Measurements from ENCODE around the gene NUP188. TPM values are rescaled to one million over a fixed set of nuclear protein-coding genes. Genes with fewer than 3 reads are reported as not detected.
A peak's percentile ranks its signal among the peaks of the same experiment; 100 is the strongest.

Gene NUP188
- total RNA-seq, 2 experiments from 2014 or later: 65.8 to 73.6 TPM

DNA sequence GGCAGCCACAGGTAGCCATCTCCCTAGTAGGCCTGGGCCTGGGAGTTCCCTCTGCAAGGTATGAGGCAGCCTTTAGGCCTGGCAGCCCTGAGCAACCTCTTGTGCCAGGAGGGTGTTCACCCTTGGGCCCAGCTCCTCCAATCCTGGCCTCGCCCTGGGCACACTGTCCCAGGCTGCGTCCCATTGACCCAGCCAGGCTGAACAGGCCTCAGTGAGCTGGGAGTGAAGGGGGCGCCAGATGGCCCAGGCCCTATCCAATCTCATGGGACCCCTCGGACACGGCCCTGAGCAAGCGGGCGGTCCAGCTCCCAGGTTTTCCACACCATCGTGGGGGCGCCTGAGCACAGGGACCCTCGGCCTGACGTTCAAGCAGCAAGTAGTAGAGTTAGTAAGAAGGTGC is 66.2 kb downstream of the NUP188 start:
- H3K27me3 Mint-ChIP-seq: no peaks in the 10 kb centered on the region
- H3K9me3 Mint-ChIP-seq: no peaks in the 10 kb centered on the region
- no peaks in the 10 kb centered on the region for H3K4me1 Mint-ChIP-seq
- ChIA-PET POLR2A (no interaction called here), CTCF (no interaction called here)
- peaks cover 21% of the 10 kb centered on the region for H3K36me3 Mint-ChIP-seq (ENCODE audit: low read depth)
- H3K27ac Mint-ChIP-seq: no peak overlapping the region
- DNase-seq: no peak
- no peak overlapping the region for H3K4me3 Mint-ChIP-seq

DNA sequence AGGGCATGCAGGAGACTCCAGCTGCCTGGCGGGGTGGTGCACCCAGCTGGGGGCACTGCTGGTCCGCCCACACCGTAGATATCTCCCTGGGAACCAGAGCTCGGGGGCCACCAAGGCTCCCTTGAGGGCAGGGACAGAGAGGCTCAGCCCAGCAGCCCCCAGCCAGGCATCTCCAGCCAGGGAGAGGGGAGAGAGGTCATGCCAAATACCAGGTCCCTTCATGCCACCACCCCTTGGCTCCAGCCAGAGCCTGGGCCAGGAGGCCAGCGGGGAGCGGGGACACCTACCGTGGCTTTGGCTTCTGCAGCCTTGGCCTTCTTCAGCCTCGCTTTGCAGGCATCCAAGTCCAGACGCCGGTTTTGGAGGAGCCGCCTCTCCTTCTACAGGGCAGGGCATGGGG is 66.6 kb downstream of the NUP188 start:
- Mint-ChIP-seq H3K4me3 (no peak overlapping the region), H3K27ac (no peak overlapping the region), H3K9me3 (no peaks in the 10 kb centered on the region), H3K27me3 (no peaks in the 10 kb centered on the region), H3K4me1 (no peaks in the 10 kb centered on the region), H3K36me3 (ENCODE audit: low read depth) (peaks cover 25% of the 10 kb centered on the region)
- POLR2A ChIA-PET: no interaction called here
- DNase-seq: no peak
- CTCF ChIA-PET: no interaction called here

- H3K4me1 Mint-ChIP-seq: no peaks in the 10 kb centered on the region
- ChIA-PET POLR2A (no interaction called here), CTCF (no interaction called here)
- H3K4me3 Mint-ChIP-seq: no peak overlapping the region
- DNase-seq: no peak
- no peaks in the 10 kb centered on the region for H3K9me3 Mint-ChIP-seq
- H3K27ac Mint-ChIP-seq: no peak overlapping the region
- peaks cover 25% of the 10 kb centered on the region for H3K36me3 Mint-ChIP-seq (ENCODE audit: low read depth)
- H3K27me3 Mint-ChIP-seq: no peaks in the 10 kb centered on the region
These were observed 67.1 kb downstream of the NUP188 start for GRCh38 chr9:129014608-129015007.

DNA sequence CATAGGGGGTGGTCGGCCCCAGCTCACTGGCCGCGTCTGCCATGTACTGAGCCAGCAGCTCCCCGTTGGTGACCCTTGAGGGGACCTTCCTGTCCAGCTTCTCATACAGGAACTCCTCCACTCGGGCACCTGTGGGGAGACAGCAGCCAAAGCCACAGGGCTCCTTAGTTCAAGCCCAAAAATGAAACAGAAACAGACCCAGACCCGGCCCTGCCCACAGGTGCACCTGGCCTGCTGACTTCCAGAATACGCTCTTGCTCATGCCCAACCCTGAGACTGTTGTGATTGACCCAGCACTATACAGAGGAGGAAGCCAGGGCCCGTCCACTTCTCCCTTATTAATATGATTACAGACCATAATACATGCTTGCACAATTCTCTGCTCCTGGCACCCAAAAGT is 73.6 kb downstream of the NUP188 start:
- CTCF ChIA-PET: no interaction called here
- no peaks in the 10 kb centered on the region for H3K27me3 Mint-ChIP-seq
- no peak overlapping the region for H3K27ac Mint-ChIP-seq
- POLR2A ChIA-PET: no interaction called here
- peaks cover 12% of the 10 kb centered on the region for H3K36me3 Mint-ChIP-seq (ENCODE audit: low read depth)
- H3K9me3 Mint-ChIP-seq: no peaks in the 10 kb centered on the region
- DNase-seq: no peak
- H3K4me1 Mint-ChIP-seq: peaks cover 24% of the 10 kb centered on the region
- no peak overlapping the region for H3K4me3 Mint-ChIP-seq

GRCh38 chr9:129022037-129022436 is 74.5 kb downstream of the NUP188 start:
- CTCF ChIA-PET: interaction anchor here (1.4 kb wide), 1 partner anchor 94 kb away, joined by 4 read pairs; no protein-coding TSS in a partner anchor
- H3K4me1 Mint-ChIP-seq: peaks cover 30% of the 10 kb centered on the region
- POLR2A ChIA-PET: no interaction called here
- H3K27me3 Mint-ChIP-seq: no peaks in the 10 kb centered on the region
- no peak for DNase-seq
- no peak overlapping the region for H3K4me3 Mint-ChIP-seq
- peaks cover 12% of the 10 kb centered on the region for H3K36me3 Mint-ChIP-seq (ENCODE audit: low read depth)
- H3K9me3 Mint-ChIP-seq: no peaks in the 10 kb centered on the region
- H3K27ac Mint-ChIP-seq: peak overlapping the region; percentile 2

GRCh38 chr9:129023036-129023907 is 75.8 kb downstream of the NUP188 start:
- no peak for DNase-seq
- Mint-ChIP-seq H3K36me3 (ENCODE audit: low read depth) (peaks cover 7% of the 10 kb centered on the region), H3K9me3 (no peaks in the 10 kb centered on the region), H3K27ac (no peak overlapping the region), H3K4me1 (peaks cover 36% of the 10 kb centered on the region), H3K4me3 (no peak overlapping the region), H3K27me3 (no peaks in the 10 kb centered on the region)
- CTCF ChIA-PET: interaction anchor here (0.6 to 1.4 kb wide), 2 partner anchors 44 to 95 kb away, joined by 4 read pairs; no protein-coding TSS in a partner anchor
- POLR2A ChIA-PET: interaction anchor here (1.0 kb wide), 1 partner anchor 24 kb away, joined by 3 read pairs; no protein-coding TSS in a partner anchor

DNA sequence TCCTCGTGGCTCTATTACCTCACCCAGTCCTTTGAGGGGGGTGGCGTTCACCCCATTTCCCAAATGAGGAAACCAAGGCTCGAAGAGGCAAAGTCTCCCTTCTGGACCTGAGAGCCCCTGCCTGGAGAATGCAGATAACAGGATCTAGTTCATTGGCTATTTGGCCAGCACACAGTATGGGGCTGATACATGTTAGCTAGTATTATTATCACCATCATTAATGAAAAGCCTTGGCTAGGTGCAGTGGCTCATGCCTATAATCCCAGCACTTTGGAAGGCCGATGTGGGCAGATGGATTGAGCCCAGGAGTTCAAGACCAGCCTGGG is 76.4 kb downstream of the NUP188 start:
- Mint-ChIP-seq H3K27ac (no peak overlapping the region), H3K9me3 (no peaks in the 10 kb centered on the region), H3K36me3 (ENCODE audit: low read depth) (peaks cover 5% of the 10 kb centered on the region), H3K4me1 (peaks cover 36% of the 10 kb centered on the region), H3K27me3 (no peaks in the 10 kb centered on the region), H3K4me3 (no peak overlapping the region)
- ChIA-PET CTCF (interaction anchor here (1.9 kb wide), 1 partner anchor 206 kb away, joined by 4 read pairs; the partner anchor contains the start of gene ENDOG), POLR2A (interaction anchor here (1.0 kb wide), 1 partner anchor 24 kb away, joined by 3 read pairs; no protein-coding TSS in a partner anchor)
- DNase-seq: no peak

- Mint-ChIP-seq H3K27ac (peak overlapping the region; percentile 74), H3K4me3 (peak overlapping the region; percentile 84)
- CTCF ChIA-PET: interaction anchor here (1.7 kb wide), 2 partner anchors 10 to 18 kb away, joined by 3 to 7 read pairs; partner anchors contain the start of gene MIGA2
These were observed 79.1 kb downstream of the NUP188 start for GRCh38 chr9:129026442-129027223.

DNA sequence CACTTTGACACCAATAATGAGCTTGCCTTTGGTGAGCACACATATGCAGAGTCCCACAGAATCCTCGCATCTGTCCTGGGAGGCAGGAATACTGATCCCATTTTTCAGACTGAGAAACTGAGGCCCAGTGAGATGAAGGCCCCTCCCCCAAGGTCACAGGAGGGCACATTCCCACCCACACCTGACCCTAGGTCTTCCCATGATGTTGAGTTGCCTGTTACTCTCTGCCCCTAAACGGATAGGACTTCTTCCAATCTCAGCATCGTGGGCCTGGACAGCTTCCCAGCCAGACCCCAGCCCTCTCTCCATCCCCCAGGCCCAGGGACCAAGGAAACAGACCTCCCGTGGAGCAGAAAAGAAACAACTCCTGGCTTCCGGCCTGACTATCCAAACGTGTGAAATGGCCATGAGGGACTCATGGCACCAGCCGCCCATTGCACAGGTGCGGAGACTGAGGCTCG is 79.8 kb downstream of the NUP188 start:
- H3K27ac Mint-ChIP-seq: peak overlapping the region; percentile 74
- H3K9me3 Mint-ChIP-seq: no peaks in the 10 kb centered on the region
- H3K27me3 Mint-ChIP-seq: no peaks in the 10 kb centered on the region
- POLR2A ChIA-PET: interaction anchor here (1.0 to 1.7 kb wide), 5 partner anchors 11 to 304 kb away, joined by 3 to 6 read pairs (median 4); partner anchors contain the start of gene ZDHHC12
- CTCF ChIA-PET: interaction anchor here (1.7 kb wide), 2 partner anchors 9 to 18 kb away, joined by 3 to 7 read pairs; partner anchors contain the start of gene MIGA2
- no peak for DNase-seq
- H3K36me3 Mint-ChIP-seq (ENCODE audit: low read depth): no peaks in the 10 kb centered on the region
- H3K4me1 Mint-ChIP-seq: peaks cover 32% of the 10 kb centered on the region
- H3K4me3 Mint-ChIP-seq: peak overlapping the region; percentile 84

More at GRCh38 chr9:129026442-129027223, 79.1 kb downstream of the NUP188 start:
- peaks cover 3% of the 10 kb centered on the region for H3K36me3 Mint-ChIP-seq (ENCODE audit: low read depth)
- POLR2A ChIA-PET: interaction anchor here (1.2 to 1.7 kb wide), 2 partner anchors 12 to 303 kb away, joined by 3 to 6 read pairs; partner anchors contain the start of gene ZDHHC12
- no peaks in the 10 kb centered on the region for H3K9me3 Mint-ChIP-seq
- DNase-seq: no peak
- H3K4me1 Mint-ChIP-seq: peaks cover 37% of the 10 kb centered on the region
- H3K27me3 Mint-ChIP-seq: no peaks in the 10 kb centered on the region

DNA sequence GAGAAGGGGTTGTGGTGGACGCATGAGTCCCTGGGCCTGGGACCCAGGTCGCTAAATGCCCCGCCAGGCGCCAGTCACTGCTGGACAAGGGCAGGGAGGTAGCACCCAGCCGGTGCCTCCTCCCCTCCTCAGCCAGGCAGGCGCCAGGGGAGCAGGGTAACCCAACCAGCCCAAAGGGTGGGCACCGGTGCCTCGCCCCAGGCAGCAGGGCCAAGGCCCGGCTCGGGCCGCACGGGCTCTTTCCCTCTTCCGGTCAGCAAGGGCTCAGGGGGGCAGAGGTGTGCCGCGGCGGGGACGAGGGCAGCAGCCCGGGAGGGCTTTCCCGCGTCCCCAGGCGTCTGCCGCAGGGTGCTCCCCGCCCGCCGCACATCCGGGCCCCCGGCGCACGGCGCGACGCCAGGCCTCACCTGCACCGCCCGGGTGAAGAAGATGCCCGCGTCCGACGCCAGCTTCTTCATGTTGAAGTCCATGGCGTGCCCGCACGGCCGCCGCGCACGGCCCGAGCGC is 80.2 kb downstream of the NUP188 start:
- H3K9me3 Mint-ChIP-seq: no peaks in the 10 kb centered on the region
- no peaks in the 10 kb centered on the region for H3K36me3 Mint-ChIP-seq (ENCODE audit: low read depth)
- CTCF ChIA-PET: interaction anchor here (0.6 to 1.7 kb wide), 7 partner anchors 8 to 209 kb away, joined by 3 to 7 read pairs (median 3); partner anchors contain the start of genes ENDOG and MIGA2
- DNase-seq: peak; percentile 79
- peak overlapping the region; percentile 74 for H3K27ac Mint-ChIP-seq
- peak overlapping the region; percentile 84 for H3K4me3 Mint-ChIP-seq
- POLR2A ChIA-PET: interaction anchor here (1.0 to 1.6 kb wide), 4 partner anchors 9 to 304 kb away, joined by 3 to 5 read pairs (median 4); partner anchors contain the start of genes MIGA2 and ZDHHC12
- peaks cover 29% of the 10 kb centered on the region for H3K4me1 Mint-ChIP-seq
- no peaks in the 10 kb centered on the region for H3K27me3 Mint-ChIP-seq

DNA sequence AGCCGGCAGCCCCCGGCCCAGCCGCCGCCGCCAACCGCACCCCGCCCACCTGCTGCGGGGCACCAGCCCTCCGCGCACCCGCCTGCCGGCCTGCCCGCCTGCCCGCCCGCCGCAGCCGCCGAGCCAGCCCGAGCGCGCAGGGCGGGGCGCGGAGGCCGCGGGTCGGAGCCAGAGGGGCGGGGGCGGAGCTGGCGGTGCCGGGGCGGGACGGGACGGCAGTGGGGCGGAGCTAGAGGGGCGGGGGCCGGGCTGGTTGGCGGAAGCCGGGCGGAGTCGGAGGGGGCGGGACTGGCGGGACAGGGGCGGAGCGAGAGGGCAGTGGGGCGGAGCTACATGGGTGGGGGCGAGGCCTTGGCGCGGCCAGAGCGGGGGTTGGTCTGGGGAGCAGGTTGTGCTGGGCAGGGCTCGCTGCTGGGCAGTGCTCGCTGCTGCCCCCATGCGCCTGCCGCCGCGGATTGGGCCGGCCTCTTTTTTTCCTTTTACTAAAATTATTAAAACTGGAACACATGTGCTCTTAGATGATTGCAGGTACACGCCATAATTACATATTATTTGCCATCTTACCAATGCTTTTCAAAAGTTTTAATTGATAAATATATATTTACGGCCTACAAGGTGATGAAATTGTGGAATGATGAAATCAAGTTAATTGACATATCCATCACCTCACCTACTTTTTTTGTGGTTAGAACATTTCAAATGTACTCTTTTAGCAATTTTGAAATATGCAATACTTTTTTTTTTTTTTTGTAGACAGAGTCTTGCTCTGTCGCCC is 80.9 kb downstream of the NUP188 start, which contains the start of gene SH3GLB2:
TSS of gene SH3GLB2 (minus strand) at position 140 of the 775 bp plus-strand sequence. CDS start 177 bp downstream, outside the sequence.
- peak within 1 kb of the TSS; percentile 74 for H3K27ac Mint-ChIP-seq
- ChIA-PET POLR2A (interaction anchor here (1.0 to 1.6 kb wide), 4 partner anchors 8 to 305 kb away, joined by 3 to 5 read pairs (median 4); partner anchors contain the start of genes MIGA2 and ZDHHC12), CTCF (interaction anchor here (0.6 to 1.7 kb wide), 8 partner anchors 8 to 221 kb away, joined by 3 to 7 read pairs (median 3); partner anchors contain the start of genes ENDOG and MIGA2)
- no peaks in the 10 kb centered on the region for H3K36me3 Mint-ChIP-seq (ENCODE audit: low read depth)
- DNase-seq: peak; percentile 94
- H3K4me1 Mint-ChIP-seq: peaks cover 29% of the 10 kb centered on the region
- H3K27me3 Mint-ChIP-seq: no peaks in the 10 kb centered on the region
- H3K4me3 Mint-ChIP-seq: peak within 1 kb of the TSS; percentile 84
- H3K9me3 Mint-ChIP-seq: no peaks in the 10 kb centered on the region

DNA sequence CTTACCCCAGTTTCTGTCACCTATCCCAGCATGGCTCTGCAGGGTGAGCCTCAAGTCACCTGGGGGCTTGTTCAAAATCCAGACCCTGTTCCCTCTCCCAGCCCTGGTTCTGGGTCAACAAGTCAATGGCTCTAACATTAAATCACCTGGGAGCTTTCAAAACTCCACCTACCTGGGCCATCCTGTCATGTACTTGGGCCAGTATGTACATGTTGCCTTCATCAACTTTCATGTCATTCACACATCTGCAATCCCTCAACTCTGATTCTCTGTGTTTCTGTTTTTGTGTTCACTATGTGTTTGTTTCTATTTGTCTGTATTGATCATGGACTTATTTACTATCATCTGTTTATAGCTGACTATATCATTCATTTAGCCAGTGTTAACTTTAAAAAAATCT is 82.7 kb downstream of the NUP188 start:
- H3K27me3 Mint-ChIP-seq: no peaks in the 10 kb centered on the region

More for the DNA sequence above, 82.7 kb downstream of the NUP188 start:
- CTCF ChIA-PET: no interaction called here
- DNase-seq: no peak
- H3K4me3 Mint-ChIP-seq: no peak overlapping the region
- peaks cover 25% of the 10 kb centered on the region for H3K4me1 Mint-ChIP-seq
- H3K36me3 Mint-ChIP-seq (ENCODE audit: low read depth): no peaks in the 10 kb centered on the region
- no peaks in the 10 kb centered on the region for H3K9me3 Mint-ChIP-seq
- no peak overlapping the region for H3K27ac Mint-ChIP-seq
- POLR2A ChIA-PET: no interaction called here
